Measurements from ENCODE around the gene KIF4A.

KIF4A gene

GRCh38 chrX:70434914-70435586 is 145.1 kb downstream of the KIF4A start:
- H3K9me3 ChIP-seq (ENCODE audit: control insufficient read depth, insufficient read depth, low read length) = no peaks in the 10 kb centered on the region
- no peaks in the 10 kb centered on the region for H4K20me1 ChIP-seq (ENCODE audit: control insufficient read depth, insufficient read depth, low read depth, low read length)
- H3K4me2 ChIP-seq (ENCODE audit: low read length) = peak overlapping the region; percentile 75
- H3K27me3 ChIP-seq (ENCODE audit: control insufficient read depth, low read length) = no peaks in the 10 kb centered on the region; the same call in 1 of the 2 replicates
- H3K36me3 ChIP-seq (ENCODE audit: control insufficient read depth, low read length) = no peaks in the 10 kb centered on the region
- H3K79me2 ChIP-seq (ENCODE audit: control insufficient read depth, low read length) = no peaks in the 10 kb centered on the region
- no peaks in the 10 kb centered on the region for H3K9me2 ChIP-seq (replicated peaks; ENCODE audit: control insufficient read depth, low read length)
- H3K4me1 ChIP-seq (ENCODE audit: control insufficient read depth, low read length) = peaks cover 18% of the 10 kb centered on the region
- H3K4me3 ChIP-seq (ENCODE audit: low read length) = peak overlapping the region; percentile 90
- no peak overlapping the region for H3K27ac ChIP-seq (ENCODE audit: low read depth, low read length)
- TF ChIP-seq EZH2phosphoT487 (IDR thresholded peaks at IDR 0.05; ENCODE audit: borderline replicate concordance, low read length) (no peak), CTCF (IDR thresholded peaks at IDR 0.05; ENCODE audit: low read depth, low read length, poor library complexity, severe bottlenecking) (no peak)
- no peaks in the 10 kb centered on the region for H3F3A ChIP-seq (ENCODE audit: control insufficient read depth, insufficient read depth)

- Histone ChIP-seq H3K27me3 (ENCODE audit: control insufficient read depth, low read length) (no peaks in the 10 kb centered on the region; the same call in 1 of the 2 replicates), H3K36me3 (ENCODE audit: control insufficient read depth, low read length) (no peaks in the 10 kb centered on the region), H3K9me2 (replicated peaks; ENCODE audit: control insufficient read depth, low read length) (no peaks in the 10 kb centered on the region), H3F3A (ENCODE audit: control insufficient read depth, insufficient read depth) (no peaks in the 10 kb centered on the region), H3K4me1 (ENCODE audit: control insufficient read depth, low read length) (peaks cover 18% of the 10 kb centered on the region), H3K9me3 (ENCODE audit: control insufficient read depth, insufficient read depth, low read length) (no peaks in the 10 kb centered on the region), H3K79me2 (ENCODE audit: control insufficient read depth, low read length) (no peaks in the 10 kb centered on the region), H3K4me2 (ENCODE audit: low read length) (no peak overlapping the region), H4K20me1 (ENCODE audit: control insufficient read depth, insufficient read depth, low read depth, low read length) (no peaks in the 10 kb centered on the region), H3K27ac (ENCODE audit: low read depth, low read length) (no peak overlapping the region), H3K4me3 (ENCODE audit: low read length) (no peak overlapping the region)
- TF ChIP-seq EZH2phosphoT487 (IDR thresholded peaks at IDR 0.05; ENCODE audit: borderline replicate concordance, low read length) = no peak
- TF ChIP-seq CTCF (IDR thresholded peaks at IDR 0.05; ENCODE audit: low read depth, low read length, poor library complexity, severe bottlenecking) = peak; percentile 17
Observed at GRCh38 chrX:70436343-70436742, 146.4 kb downstream of the KIF4A start.

GRCh38 chrX:70437011-70437410 is 147.1 kb downstream of the KIF4A start:
- no peaks in the 10 kb centered on the region; the same call in 1 of the 2 replicates for H3K27me3 ChIP-seq (ENCODE audit: control insufficient read depth, low read length)
- H4K20me1 ChIP-seq (ENCODE audit: control insufficient read depth, insufficient read depth, low read depth, low read length) = no peaks in the 10 kb centered on the region
- no peaks in the 10 kb centered on the region for H3K79me2 ChIP-seq (ENCODE audit: control insufficient read depth, low read length)
- H3K4me2 ChIP-seq (ENCODE audit: low read length) = no peak overlapping the region
- H3K9me3 ChIP-seq (ENCODE audit: control insufficient read depth, insufficient read depth, low read length) = no peaks in the 10 kb centered on the region
- H3K4me3 ChIP-seq (ENCODE audit: low read length) = no peak overlapping the region
- H3K27ac ChIP-seq (ENCODE audit: low read depth, low read length) = no peak overlapping the region
- H3K36me3 ChIP-seq (ENCODE audit: control insufficient read depth, low read length) = no peaks in the 10 kb centered on the region
- no peaks in the 10 kb centered on the region for H3F3A ChIP-seq (ENCODE audit: control insufficient read depth, insufficient read depth)
- peaks cover 18% of the 10 kb centered on the region for H3K4me1 ChIP-seq (ENCODE audit: control insufficient read depth, low read length)
- TF ChIP-seq CTCF (IDR thresholded peaks at IDR 0.05; ENCODE audit: low read depth, low read length, poor library complexity, severe bottlenecking) (no peak), EZH2phosphoT487 (IDR thresholded peaks at IDR 0.05; ENCODE audit: borderline replicate concordance, low read length) (no peak)
- H3K9me2 ChIP-seq (replicated peaks; ENCODE audit: control insufficient read depth, low read length) = no peaks in the 10 kb centered on the region

All from DOHH2 (cell line).